Panc1 (cell line): ENCODE measurements around the gene KLF9. TPM values are rescaled to one million over a fixed set of nuclear protein-coding genes. Genes with fewer than 3 reads are reported as not detected.

Source experiments
- ATAC-seq: fragments of 200-7000 bp; cut with Tn5 transposase; 2 replicates; pipeline ENCODE4 v1.9.1; 2020; ENCODE audit warnings: mild to moderate bottlenecking, moderate library complexity
- BruUV-seq: library from RNA; stranded (reverse); fragments of 400-500 nt; replicated peaks from 2 replicates; lab custom pipeline; 2021; lab: Mats Ljungman, UMichigan
- CTCF ChIA-PET: fragments of 300-600 bp; sonication (Branson Sonifier 250); formaldehyde crosslinking; loops from one replicate; lab custom pipeline; 2022; ENCODE audit warnings: antibody characterized with exemption; lab: Charles Lee
- POLR2A ChIA-PET: fragments of 300-600 bp; sonication (Branson Sonifier 250); formaldehyde crosslinking; loops from one replicate; lab custom pipeline; 2022; ENCODE audit warnings: antibody characterized with exemption; lab: Charles Lee
- DNase-seq: peaks from one replicate; pipeline ENCODE4 v3.0.0-alpha.2; 2010; ENCODE audit warnings: low read depth, low spot score
- H3K27ac ChIP-seq: 2 replicates; pipeline ENCODE4 v1.5.1; 2011; ENCODE audit warnings: mild to moderate bottlenecking, low read length, inconsistent platforms
- H3K27me3 ChIP-seq: fragments of 200-500 bp; sonication (Bioruptor generic); 2 replicates; pipeline ENCODE4 v1.6.0; 2014; ENCODE audit warnings: low read length, inconsistent platforms; ENCODE audit not compliant: control insufficient read depth, insufficient read depth
- H3K36me3 ChIP-seq: fragments of 200-500 bp; sonication (Bioruptor generic); 2 replicates; pipeline ENCODE4 v1.5.1; 2014; ENCODE audit warnings: inconsistent platforms, mild to moderate bottlenecking, low read length, moderate library complexity; ENCODE audit not compliant: control insufficient read depth, insufficient read depth
- H3K4me1 ChIP-seq: 2 replicates; pipeline ENCODE4 v1.5.1; 2011; ENCODE audit warnings: inconsistent platforms, mild to moderate bottlenecking, low read length, moderate library complexity; ENCODE audit not compliant: control insufficient read depth, insufficient read depth
- H3K4me3 ChIP-seq, 2 experiments: 2 replicates each; pipeline ENCODE4 v1.5.1; 2011 to 2012; ENCODE audit warnings: low read depth in 2 of 2, low read length in 2 of 2, mild to moderate bottlenecking in 2 of 2, inconsistent platforms in 1 of 2, moderate library complexity in 1 of 2
- H3K9me3 ChIP-seq: fragments of 200-500 bp; sonication (Bioruptor generic); 2 replicates; pipeline ENCODE4 v1.5.1; 2014; ENCODE audit warnings: low read depth, mild to moderate bottlenecking, inconsistent platforms, low read length, moderate library complexity; ENCODE audit not compliant: control insufficient read depth, insufficient read depth
- POLR2AphosphoS5 ChIP-seq: IDR thresholded peaks from 2 replicates; pipeline ENCODE4 v1.6.1; 2012; ENCODE audit warnings: mild to moderate bottlenecking, low read depth, low read length, moderate library complexity
- SIN3A ChIP-seq: IDR thresholded peaks from 2 replicates; pipeline ENCODE4 v1.6.1; 2012; ENCODE audit warnings: low read depth, mild to moderate bottlenecking, low read length, moderate library complexity, borderline replicate concordance; ENCODE audit not compliant: insufficient read depth
- TCF7L2 ChIP-seq: IDR thresholded peaks from 2 replicates; pipeline ENCODE4 v1.6.1; 2011; ENCODE audit warnings: mild to moderate bottlenecking, low read depth, low read length, inconsistent platforms
- in situ Hi-C: cut with HindIII; loops from 2 replicates; pipeline ENCODE4 v1.10.0; 2016; ENCODE audit warnings: low sequenced_read_pairs, low pct_unique_long_range_greater_than_20kb
- intact Hi-C: fragments of 100-400 bp; cut with micrococcal nuclease; formaldehyde crosslinking; loops from one replicate; pipeline ENCODE4 v1.10.0; 2022; ENCODE audit not compliant: unreplicated experiment
- total RNA-seq: library from RNA; stranded (reverse); gene quantifications from one replicate; pipeline ENCODE4 v1.2.1, GENCODE V29; 2021; ENCODE audit not compliant: unreplicated experiment
- TF ChIP-seq, protein P1 (sequence below), 2 experiments: IDR thresholded peaks; 2 replicates each; pipeline ENCODE4 v1.6.1; 2011 to 2012; ENCODE audit warnings: low read depth in 2 of 2, control low read depth in 1 of 2, low read length in 1 of 2, mild to moderate bottlenecking in 1 of 2, moderate library complexity in 1 of 2; ENCODE audit not compliant: insufficient read depth in 1 of 2
- TF ChIP-seq, protein P2 (sequence below): fragments of 450-650 bp; IDR thresholded peaks from 2 replicates; pipeline ENCODE4 v1.5.1; 2017; ENCODE audit warnings: mild to moderate bottlenecking

The KLF9 gene
- total RNA-seq, 1 experiment from 2014 or later = 0.95 TPM

DNA sequence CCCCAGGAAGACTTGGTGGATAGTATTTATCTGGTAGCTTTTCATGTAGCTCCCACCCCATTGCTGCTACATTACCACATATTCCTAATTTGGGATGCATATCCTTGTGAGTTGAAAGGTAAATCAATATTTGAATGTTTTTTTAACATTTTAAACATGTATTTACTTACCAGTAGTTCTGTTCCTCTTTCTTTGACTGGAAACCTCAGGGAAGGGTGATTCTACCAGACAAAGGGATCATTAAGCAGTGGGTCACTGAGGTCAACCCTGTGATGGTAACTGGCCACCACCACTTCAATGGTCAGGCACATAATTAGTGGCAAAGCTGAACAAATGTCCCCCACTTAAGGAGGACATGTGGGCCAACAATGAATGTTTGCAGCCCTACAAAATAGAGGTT, 27.2 kb upstream of the KLF9 start:
- ATAC-seq (no peak), DNase-seq (no peak)
- H3K27me3 ChIP-seq = no peaks in the 10 kb centered on the region
- TF ChIP-seq, protein P1, sequence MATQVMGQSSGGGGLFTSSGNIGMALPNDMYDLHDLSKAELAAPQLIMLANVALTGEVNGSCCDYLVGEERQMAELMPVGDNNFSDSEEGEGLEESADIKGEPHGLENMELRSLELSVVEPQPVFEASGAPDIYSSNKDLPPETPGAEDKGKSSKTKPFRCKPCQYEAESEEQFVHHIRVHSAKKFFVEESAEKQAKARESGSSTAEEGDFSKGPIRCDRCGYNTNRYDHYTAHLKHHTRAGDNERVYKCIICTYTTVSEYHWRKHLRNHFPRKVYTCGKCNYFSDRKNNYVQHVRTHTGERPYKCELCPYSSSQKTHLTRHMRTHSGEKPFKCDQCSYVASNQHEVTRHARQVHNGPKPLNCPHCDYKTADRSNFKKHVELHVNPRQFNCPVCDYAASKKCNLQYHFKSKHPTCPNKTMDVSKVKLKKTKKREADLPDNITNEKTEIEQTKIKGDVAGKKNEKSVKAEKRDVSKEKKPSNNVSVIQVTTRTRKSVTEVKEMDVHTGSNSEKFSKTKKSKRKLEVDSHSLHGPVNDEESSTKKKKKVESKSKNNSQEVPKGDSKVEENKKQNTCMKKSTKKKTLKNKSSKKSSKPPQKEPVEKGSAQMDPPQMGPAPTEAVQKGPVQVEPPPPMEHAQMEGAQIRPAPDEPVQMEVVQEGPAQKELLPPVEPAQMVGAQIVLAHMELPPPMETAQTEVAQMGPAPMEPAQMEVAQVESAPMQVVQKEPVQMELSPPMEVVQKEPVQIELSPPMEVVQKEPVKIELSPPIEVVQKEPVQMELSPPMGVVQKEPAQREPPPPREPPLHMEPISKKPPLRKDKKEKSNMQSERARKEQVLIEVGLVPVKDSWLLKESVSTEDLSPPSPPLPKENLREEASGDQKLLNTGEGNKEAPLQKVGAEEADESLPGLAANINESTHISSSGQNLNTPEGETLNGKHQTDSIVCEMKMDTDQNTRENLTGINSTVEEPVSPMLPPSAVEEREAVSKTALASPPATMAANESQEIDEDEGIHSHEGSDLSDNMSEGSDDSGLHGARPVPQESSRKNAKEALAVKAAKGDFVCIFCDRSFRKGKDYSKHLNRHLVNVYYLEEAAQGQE (IDR thresholded peaks at IDR 0.05; ENCODE audit: insufficient read depth in 1 of 2, low read depth in 2 of 2, low read length in 1 of 2) = no peak
- TF ChIP-seq SIN3A = no peak
- TF ChIP-seq POLR2AphosphoS5 = no peak
- TF ChIP-seq, protein P2, sequence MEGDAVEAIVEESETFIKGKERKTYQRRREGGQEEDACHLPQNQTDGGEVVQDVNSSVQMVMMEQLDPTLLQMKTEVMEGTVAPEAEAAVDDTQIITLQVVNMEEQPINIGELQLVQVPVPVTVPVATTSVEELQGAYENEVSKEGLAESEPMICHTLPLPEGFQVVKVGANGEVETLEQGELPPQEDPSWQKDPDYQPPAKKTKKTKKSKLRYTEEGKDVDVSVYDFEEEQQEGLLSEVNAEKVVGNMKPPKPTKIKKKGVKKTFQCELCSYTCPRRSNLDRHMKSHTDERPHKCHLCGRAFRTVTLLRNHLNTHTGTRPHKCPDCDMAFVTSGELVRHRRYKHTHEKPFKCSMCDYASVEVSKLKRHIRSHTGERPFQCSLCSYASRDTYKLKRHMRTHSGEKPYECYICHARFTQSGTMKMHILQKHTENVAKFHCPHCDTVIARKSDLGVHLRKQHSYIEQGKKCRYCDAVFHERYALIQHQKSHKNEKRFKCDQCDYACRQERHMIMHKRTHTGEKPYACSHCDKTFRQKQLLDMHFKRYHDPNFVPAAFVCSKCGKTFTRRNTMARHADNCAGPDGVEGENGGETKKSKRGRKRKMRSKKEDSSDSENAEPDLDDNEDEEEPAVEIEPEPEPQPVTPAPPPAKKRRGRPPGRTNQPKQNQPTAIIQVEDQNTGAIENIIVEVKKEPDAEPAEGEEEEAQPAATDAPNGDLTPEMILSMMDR = no peak
- TF ChIP-seq TCF7L2 = no peak
- no peak overlapping the region for H3K4me3 ChIP-seq
- no TSS peak for BruUV-seq
- CTCF ChIA-PET = no interaction called here
- no peak overlapping the region for H3K27ac ChIP-seq
- in situ Hi-C loops = no loop called here
- no peaks in the 10 kb centered on the region for H3K9me3 ChIP-seq
- H3K36me3 ChIP-seq = no peaks in the 10 kb centered on the region
- POLR2A ChIA-PET = no interaction called here
- intact Hi-C loops = no loop called here
- H3K4me1 ChIP-seq = no peaks in the 10 kb centered on the region

DNA sequence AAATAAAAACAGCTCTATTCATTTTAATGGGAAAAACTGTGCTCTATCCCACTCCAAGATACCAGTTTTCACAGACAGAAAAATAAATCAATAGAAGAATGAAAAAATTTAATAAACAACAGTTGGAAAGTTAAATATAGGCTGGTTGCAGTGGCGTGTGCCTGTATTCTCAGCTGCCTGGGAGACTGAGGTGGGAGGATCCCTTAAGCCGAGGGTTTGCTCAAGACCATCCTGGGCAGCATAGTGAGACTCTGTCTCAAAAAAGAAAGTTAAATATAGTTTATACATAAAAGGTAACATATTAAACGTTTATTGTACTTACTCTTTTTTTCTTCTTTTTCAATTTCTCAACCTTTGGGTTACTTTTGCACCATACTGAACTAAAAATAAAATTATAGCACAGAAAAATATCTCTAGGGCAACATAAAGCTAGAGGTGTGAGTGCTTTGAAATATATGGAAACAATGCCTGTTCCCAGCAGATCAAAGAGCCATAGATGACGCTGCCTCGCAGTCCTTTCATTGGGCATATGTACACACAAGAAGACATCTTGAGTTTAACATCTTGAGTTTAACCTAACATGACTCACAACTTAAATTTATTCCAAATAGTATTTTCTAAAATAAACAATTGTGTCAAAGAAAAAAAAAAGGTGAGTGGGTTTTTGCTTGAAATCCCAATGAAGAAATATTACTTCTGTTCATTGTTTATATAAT, 25.7 kb upstream of the KLF9 start:
- no TSS peak for BruUV-seq
- no peaks in the 10 kb centered on the region for H3K4me1 ChIP-seq
- ChIA-PET POLR2A (interaction anchor here (0.6 kb wide), 1 partner anchor 21 kb away, joined by 3 read pairs; no protein-coding TSS in a partner anchor), CTCF (no interaction called here)
- DNase-seq = no peak
- no peak for ATAC-seq
- no peaks in the 10 kb centered on the region for H3K9me3 ChIP-seq
- H3K36me3 ChIP-seq = no peaks in the 10 kb centered on the region
- H3K4me3 ChIP-seq = no peak overlapping the region
- no peak overlapping the region for H3K27ac ChIP-seq
- in situ Hi-C loops = no loop called here
- no peak for TF ChIP-seq TCF7L2
- TF ChIP-seq, protein P2 = no peak
- TF ChIP-seq, protein P1 (IDR thresholded peaks at IDR 0.05; ENCODE audit: insufficient read depth in 1 of 2, low read depth in 2 of 2, low read length in 1 of 2) = no peak
- TF ChIP-seq POLR2AphosphoS5 = no peak
- no peak for TF ChIP-seq SIN3A
- intact Hi-C loops = no loop called here
- no peaks in the 10 kb centered on the region for H3K27me3 ChIP-seq
